Astrocyte of the cerebellum (primary cell): ENCODE data around the gene RAB25.

Experiments used
- DNase-seq: peaks from one replicate; pipeline ENCODE4 v3.0.0-alpha.2; 2011; ENCODE audit warnings: low read depth
- H3K4me3 ChIP-seq: 2 replicates; pipeline ENCODE4 v1.5.1; 2011; ENCODE audit warnings: mild to moderate bottlenecking, low read depth, low read length, moderate library complexity
- in situ Hi-C: cut with HindIII; loops from 2 replicates; pipeline ENCODE4 v1.10.0; 2017; ENCODE audit warnings: low sequenced_read_pairs
- TF ChIP-seq, protein P1 (sequence below): IDR thresholded peaks from 2 replicates; pipeline ENCODE4 v1.5.1; 2012; ENCODE audit warnings: low read length, low read depth, moderate library complexity, mild to moderate bottlenecking; ENCODE audit errors: missing control alignments

RAB25 gene

DNA sequence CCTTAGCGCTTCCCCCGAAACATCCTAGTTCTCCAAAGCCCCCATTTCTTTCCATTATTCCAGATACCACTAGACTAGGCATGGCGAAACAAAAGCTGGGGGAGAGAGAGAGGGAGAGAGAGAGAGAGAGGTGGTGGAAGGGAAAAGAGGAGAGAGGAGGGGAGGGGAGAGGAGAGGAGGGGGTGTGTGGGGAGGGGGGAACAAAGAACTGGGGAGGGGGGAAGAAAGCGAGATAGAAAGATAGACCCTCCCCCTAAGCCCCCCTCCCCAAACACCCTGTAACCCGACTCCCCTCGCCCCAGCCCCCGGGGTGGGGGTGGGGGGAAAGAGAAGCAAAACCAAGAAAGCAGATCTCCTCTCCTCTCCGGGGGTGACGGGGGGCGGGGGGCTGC is 21.0 kb downstream of the RAB25 start:
- H3K4me3 ChIP-seq = peak overlapping the region; percentile 64
- in situ Hi-C loops = no loop called here
- TF ChIP-seq, protein P1, sequence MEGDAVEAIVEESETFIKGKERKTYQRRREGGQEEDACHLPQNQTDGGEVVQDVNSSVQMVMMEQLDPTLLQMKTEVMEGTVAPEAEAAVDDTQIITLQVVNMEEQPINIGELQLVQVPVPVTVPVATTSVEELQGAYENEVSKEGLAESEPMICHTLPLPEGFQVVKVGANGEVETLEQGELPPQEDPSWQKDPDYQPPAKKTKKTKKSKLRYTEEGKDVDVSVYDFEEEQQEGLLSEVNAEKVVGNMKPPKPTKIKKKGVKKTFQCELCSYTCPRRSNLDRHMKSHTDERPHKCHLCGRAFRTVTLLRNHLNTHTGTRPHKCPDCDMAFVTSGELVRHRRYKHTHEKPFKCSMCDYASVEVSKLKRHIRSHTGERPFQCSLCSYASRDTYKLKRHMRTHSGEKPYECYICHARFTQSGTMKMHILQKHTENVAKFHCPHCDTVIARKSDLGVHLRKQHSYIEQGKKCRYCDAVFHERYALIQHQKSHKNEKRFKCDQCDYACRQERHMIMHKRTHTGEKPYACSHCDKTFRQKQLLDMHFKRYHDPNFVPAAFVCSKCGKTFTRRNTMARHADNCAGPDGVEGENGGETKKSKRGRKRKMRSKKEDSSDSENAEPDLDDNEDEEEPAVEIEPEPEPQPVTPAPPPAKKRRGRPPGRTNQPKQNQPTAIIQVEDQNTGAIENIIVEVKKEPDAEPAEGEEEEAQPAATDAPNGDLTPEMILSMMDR = no peak
- no peak for DNase-seq

DNA sequence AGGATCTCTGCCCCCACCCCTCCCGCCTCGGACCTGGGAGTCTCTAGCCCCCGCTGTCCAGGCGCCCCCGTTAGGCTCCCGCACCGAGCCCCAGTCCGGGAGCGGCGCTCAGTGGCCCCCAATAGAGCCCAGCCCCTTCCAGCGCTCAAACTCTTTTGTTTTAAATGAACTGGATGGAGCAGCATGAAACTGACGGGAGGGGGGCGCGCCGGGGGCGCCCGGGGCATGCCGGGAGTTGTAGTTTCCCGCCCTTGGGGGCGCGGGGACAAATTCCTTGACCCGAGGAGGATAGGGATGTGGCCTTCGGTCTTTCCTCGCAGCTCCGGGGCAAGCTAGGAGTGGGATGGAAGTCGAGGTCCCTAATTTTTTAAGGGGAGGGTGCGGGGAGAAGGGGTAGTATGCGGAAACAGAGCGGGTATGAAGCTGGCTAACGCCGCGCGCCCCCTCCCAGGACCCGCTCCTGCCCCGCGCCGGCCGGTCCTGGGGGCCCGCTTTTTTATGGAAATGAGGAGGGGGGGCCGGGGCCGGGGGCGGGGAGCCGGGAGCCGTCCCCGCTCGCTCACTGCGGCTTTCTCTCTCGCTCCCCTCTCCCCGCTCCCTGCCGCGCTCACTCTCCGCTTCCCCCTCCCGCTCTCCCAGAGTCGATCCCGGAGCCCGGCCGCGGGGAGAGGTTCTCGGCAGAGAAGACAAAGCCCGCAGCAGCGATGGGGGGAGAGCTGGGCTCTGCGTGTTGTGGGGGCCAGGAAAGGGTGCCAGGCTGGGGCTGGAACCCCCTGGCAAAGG is 21.5 kb downstream of the RAB25 start, which contains the start of gene MEX3A:
Gene MEX3A, minus strand, starts transcription at position 157 of the 783 bp plus-strand sequence. CDS start 467 bp downstream, outside the sequence.
- DNase-seq = no peak
- H3K4me3 ChIP-seq = peak within 1 kb of the TSS; percentile 64
- in situ Hi-C loops = no loop called here
- TF ChIP-seq, protein P1 = no peak

DNA sequence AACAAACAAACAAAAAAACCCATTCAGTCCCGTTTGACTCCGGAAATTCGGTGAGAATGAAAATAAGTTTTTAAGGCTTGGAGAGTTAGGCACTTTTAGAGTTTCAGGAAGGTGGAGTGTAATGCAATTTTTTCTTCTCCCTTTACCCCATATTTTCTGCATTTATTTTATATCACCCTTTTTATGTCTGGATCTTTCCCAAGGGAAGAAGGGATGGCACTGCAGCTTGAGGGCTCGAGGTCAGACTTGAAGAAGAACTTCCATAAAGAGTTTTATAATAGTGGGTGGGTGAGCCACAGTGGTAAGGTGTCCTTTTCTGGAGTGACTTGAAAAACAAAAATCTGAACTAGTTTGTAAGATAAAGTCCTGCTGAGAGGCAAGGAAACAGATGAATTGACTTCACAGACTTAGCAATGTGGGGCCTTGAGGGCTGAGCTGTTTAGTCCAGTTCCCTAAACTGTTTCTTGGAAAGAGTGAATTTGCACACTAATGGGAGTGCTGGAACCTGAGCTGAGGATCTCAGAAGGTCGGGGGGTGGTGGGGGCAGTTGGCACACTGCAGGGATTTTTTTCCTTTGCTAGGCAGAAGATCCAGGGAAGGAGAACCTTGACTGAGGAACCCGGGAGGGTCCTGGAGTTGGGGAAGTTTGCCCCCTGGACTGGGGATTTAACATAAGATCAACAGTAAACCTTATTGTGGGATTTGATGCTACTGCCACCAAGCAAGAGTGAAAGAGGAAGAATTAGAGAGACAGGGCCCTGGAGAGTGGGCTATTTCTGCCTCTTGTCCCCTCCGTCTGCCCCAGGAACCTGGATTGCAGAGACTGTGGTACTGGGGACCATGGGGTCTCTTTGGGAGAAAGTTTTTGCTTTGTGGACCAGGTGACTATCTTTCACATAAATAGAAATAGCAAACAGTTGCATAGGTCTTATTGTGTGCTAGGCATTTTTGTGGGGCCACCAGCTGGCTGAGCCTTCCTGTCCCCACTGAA is 23.1 kb downstream of the RAB25 start:
- DNase-seq = no peak
- in situ Hi-C loops = no loop called here
- TF ChIP-seq, protein P1 = no peak
- peak overlapping the region; percentile 64 for H3K4me3 ChIP-seq

DNA sequence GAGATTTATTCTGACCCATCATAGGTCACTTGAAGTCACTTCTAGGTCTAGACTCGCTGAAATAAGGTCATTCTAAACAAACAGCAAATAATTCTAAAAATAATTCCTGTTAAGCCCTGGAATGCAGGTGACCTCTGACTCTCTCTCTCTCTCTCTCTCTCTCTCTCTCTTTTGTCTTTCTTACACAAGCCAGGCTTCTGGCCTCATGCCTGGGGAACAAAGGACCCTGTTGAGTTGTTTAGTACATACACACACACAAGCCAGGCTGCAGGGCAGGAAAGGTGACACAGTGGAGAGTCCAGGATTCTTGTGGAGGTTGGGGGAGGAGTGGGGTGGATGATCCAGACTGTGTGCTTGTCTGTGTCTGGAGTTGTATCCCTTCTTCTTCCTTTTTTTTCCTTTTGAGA is 25.3 kb downstream of the RAB25 start:
- TF ChIP-seq, protein P1 = no peak
- H3K4me3 ChIP-seq = no peak overlapping the region
- DNase-seq = peak; percentile 67
- in situ Hi-C loops = no loop called here

DNA sequence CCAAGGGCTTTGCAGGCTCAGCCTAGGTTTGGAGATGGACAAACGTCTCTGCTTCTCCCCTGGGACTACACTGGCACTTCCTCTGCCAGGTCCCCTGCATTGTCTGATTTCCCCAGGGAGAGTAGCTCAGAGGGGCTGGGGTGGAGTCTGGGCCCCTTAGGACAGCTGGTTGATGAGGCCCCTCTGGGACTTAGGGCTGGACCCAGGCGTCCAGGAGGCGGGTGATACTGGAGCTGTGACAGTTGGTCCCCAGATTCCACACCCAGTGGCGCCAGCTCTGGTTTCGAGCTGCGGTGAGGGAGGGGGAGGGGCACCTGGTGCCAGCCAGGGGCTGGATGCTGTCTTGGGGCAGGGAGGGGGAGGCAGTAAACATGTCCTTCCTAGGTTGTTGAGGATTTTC is 28.7 kb downstream of the RAB25 start:
- no peak for DNase-seq
- in situ Hi-C loops = no loop called here
- no peak overlapping the region for H3K4me3 ChIP-seq
- TF ChIP-seq, protein P1 = no peak

DNA sequence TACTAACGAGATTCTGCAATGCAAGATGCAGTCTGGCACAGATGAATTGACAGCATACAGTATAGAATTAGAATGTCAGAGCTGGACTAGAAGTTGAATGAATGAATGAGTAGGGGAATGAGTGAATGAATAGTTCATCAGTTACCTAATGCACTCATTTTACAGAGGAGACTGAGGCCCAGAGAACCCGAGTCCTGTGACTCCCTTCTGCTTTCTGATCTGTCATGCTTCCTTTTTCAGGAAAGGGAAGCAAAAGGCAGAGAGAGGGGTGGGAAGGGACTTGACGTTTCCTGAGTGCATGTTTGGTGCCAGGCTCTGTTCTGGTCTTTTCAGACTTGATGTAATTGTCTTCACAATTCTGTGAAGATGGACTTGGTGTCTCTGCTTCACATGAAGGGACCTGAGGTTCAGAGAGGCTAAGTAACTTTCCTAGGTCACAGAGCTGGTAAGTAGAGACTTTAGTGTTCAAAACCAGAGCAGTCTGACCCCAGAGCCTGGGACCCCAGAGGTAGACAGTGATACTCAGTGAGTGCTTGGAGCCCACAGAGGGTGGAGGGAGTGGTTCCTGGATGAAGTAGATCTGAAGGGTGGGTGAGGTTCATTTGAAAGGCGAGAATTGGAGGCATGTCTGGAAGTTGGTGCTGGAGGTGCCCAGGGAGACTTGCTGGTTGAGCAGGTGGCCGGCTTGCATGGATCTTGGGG is 29.3 kb downstream of the RAB25 start:
- in situ Hi-C loops = no loop called here

More for the DNA sequence above, 29.3 kb downstream of the RAB25 start:
- no peak overlapping the region for H3K4me3 ChIP-seq
- DNase-seq = no peak
- TF ChIP-seq, protein P1 = no peak
